ENCODE measurements around the gene FAM120B.

FAM120B gene

GRCh38 chr6:170452767-170453545 lies 146.4 kb downstream of the FAM120B start:
- no peak for DNase-seq (ENCODE audit: low read depth)
- H3K36me3 ChIP-seq (ENCODE audit: control insufficient read depth, insufficient read depth, low read length, severe bottlenecking) = no peaks in the 10 kb centered on the region
- no peak overlapping the region for H3K4me3 ChIP-seq (ENCODE audit: low read length)
- H3K27me3 ChIP-seq (replicated peaks; ENCODE audit: control insufficient read depth, insufficient read depth, low read length) = peaks cover 9% of the 10 kb centered on the region
- H3K9ac ChIP-seq (ENCODE audit: low read length) = no peak overlapping the region
- H3K9me3 ChIP-seq (ENCODE audit: control insufficient read depth, low read length) = no peaks in the 10 kb centered on the region
- no peaks in the 10 kb centered on the region for H3K4me1 ChIP-seq (ENCODE audit: control insufficient read depth, insufficient read depth, low read length)

GRCh38 chr6:170453586-170454511 lies 147.3 kb downstream of the FAM120B start:
- H3K4me1 ChIP-seq (ENCODE audit: control insufficient read depth, insufficient read depth, low read length) = no peaks in the 10 kb centered on the region
- no peak for DNase-seq (ENCODE audit: low read depth)
- H3K27me3 ChIP-seq (replicated peaks; ENCODE audit: control insufficient read depth, insufficient read depth, low read length) = peaks cover 3% of the 10 kb centered on the region
- no peaks in the 10 kb centered on the region for H3K9me3 ChIP-seq (ENCODE audit: control insufficient read depth, low read length)
- H3K9ac ChIP-seq (ENCODE audit: low read length) = no peak overlapping the region
- H3K36me3 ChIP-seq (ENCODE audit: control insufficient read depth, insufficient read depth, low read length, severe bottlenecking) = no peaks in the 10 kb centered on the region
- H3K4me3 ChIP-seq (ENCODE audit: low read length) = no peak overlapping the region

GRCh38 chr6:170454512-170455285 lies 148.1 kb downstream of the FAM120B start:
- Histone ChIP-seq H3K27me3 (replicated peaks; ENCODE audit: control insufficient read depth, insufficient read depth, low read length) (peaks cover 3% of the 10 kb centered on the region), H3K9me3 (ENCODE audit: control insufficient read depth, low read length) (no peaks in the 10 kb centered on the region), H3K36me3 (ENCODE audit: control insufficient read depth, insufficient read depth, low read length, severe bottlenecking) (no peaks in the 10 kb centered on the region), H3K9ac (ENCODE audit: low read length) (no peak overlapping the region), H3K4me3 (ENCODE audit: low read length) (no peak overlapping the region), H3K4me1 (ENCODE audit: control insufficient read depth, insufficient read depth, low read length) (peaks cover 3% of the 10 kb centered on the region)
- DNase-seq (ENCODE audit: low read depth) = no peak

GRCh38 chr6:170455335-170455979 lies 148.9 kb downstream of the FAM120B start:
- H3K9ac ChIP-seq (ENCODE audit: low read length) = no peak overlapping the region
- no peak overlapping the region for H3K4me3 ChIP-seq (ENCODE audit: low read length)
- DNase-seq (ENCODE audit: low read depth) = no peak
- peaks cover 3% of the 10 kb centered on the region for H3K27me3 ChIP-seq (replicated peaks; ENCODE audit: control insufficient read depth, insufficient read depth, low read length)
- no peaks in the 10 kb centered on the region for H3K36me3 ChIP-seq (ENCODE audit: control insufficient read depth, insufficient read depth, low read length, severe bottlenecking)
- H3K9me3 ChIP-seq (ENCODE audit: control insufficient read depth, low read length) = no peaks in the 10 kb centered on the region
- peaks cover 4% of the 10 kb centered on the region for H3K4me1 ChIP-seq (ENCODE audit: control insufficient read depth, insufficient read depth, low read length)

GRCh38 chr6:170456334-170456733 lies 149.8 kb downstream of the FAM120B start:
- H3K9ac ChIP-seq (ENCODE audit: low read length) = no peak overlapping the region
- H3K36me3 ChIP-seq (ENCODE audit: control insufficient read depth, insufficient read depth, low read length, severe bottlenecking) = no peaks in the 10 kb centered on the region
- no peaks in the 10 kb centered on the region for H3K9me3 ChIP-seq (ENCODE audit: control insufficient read depth, low read length)
- H3K4me1 ChIP-seq (ENCODE audit: control insufficient read depth, insufficient read depth, low read length) = peaks cover 4% of the 10 kb centered on the region
- no peak overlapping the region for H3K4me3 ChIP-seq (ENCODE audit: low read length)
- DNase-seq (ENCODE audit: low read depth) = no peak
- peaks cover 8% of the 10 kb centered on the region for H3K27me3 ChIP-seq (replicated peaks; ENCODE audit: control insufficient read depth, insufficient read depth, low read length)

Measured in adipocyte (in vitro differentiated cells).